MM.1S (cell line): ENCODE data around the gene CAMK2N1.

Experiments used
- DNase-seq: peaks from one replicate; pipeline ENCODE4 v3.0.0-alpha.2; 2015
- H2AFZ ChIP-seq: fragments of 300-600 bp; sonication (generic); 2 replicates; pipeline ENCODE4 v1.6.0; 2016; ENCODE audit warnings: antibody characterized with exemption, low read length
- H3F3A ChIP-seq: fragments of 300-600 bp; sonication (generic); 2 replicates; pipeline ENCODE4 v1.6.1; 2016; ENCODE audit warnings: mild to moderate bottlenecking, antibody characterized with exemption, low read length, moderate library complexity, mixed read lengths; ENCODE audit not compliant: insufficient read depth
- H3K27ac ChIP-seq: fragments of 300-600 bp; sonication (generic); 2 replicates; pipeline ENCODE4 v1.5.1; 2016; ENCODE audit warnings: mild to moderate bottlenecking, low read length
- H3K27me3 ChIP-seq: fragments of 300-600 bp; sonication (generic); replicated peaks from 2 replicates; pipeline ENCODE4 v1.6.0; 2016; ENCODE audit warnings: low read length; ENCODE audit not compliant: insufficient read depth
- H3K36me3 ChIP-seq: fragments of 300-600 bp; sonication (generic); replicated peaks from 2 replicates; pipeline ENCODE4 v1.6.1; 2016; ENCODE audit warnings: mild to moderate bottlenecking, low read length, mixed read lengths; ENCODE audit not compliant: insufficient read depth
- H3K4me1 ChIP-seq: fragments of 300-600 bp; sonication (generic); 2 replicates; pipeline ENCODE4 v1.6.1; 2016; ENCODE audit warnings: low read length, mixed read lengths
- H3K4me2 ChIP-seq: fragments of 300-600 bp; sonication (generic); 2 replicates; pipeline ENCODE4 v1.6.0; 2016; ENCODE audit warnings: low read depth, low read length
- H3K4me3 ChIP-seq: fragments of 300-600 bp; sonication (generic); 2 replicates; pipeline ENCODE4 v1.5.1; 2016; ENCODE audit warnings: low read length, mixed read lengths
- H3K79me2 ChIP-seq: fragments of 300-600 bp; sonication (generic); 2 replicates; pipeline ENCODE4 v1.6.1; 2016; ENCODE audit warnings: mixed run types, low read length, mixed read lengths
- H3K9ac ChIP-seq: fragments of 300-600 bp; sonication (generic); 2 replicates; pipeline ENCODE4 v1.6.1; 2016; ENCODE audit warnings: low read length, mixed read lengths
- H3K9me2 ChIP-seq: fragments of 300-600 bp; sonication (generic); replicated peaks from 2 replicates; pipeline ENCODE4 v1.6.1; 2016; ENCODE audit warnings: mild to moderate bottlenecking, low read length, mixed read lengths; ENCODE audit not compliant: insufficient read depth
- H3K9me3 ChIP-seq: fragments of 300-600 bp; sonication (generic); replicated peaks from 2 replicates; pipeline ENCODE4 v1.6.1; 2016; ENCODE audit warnings: mild to moderate bottlenecking, low read length, mixed read lengths; ENCODE audit not compliant: insufficient read depth
- H4K20me1 ChIP-seq: fragments of 300-600 bp; sonication (generic); 2 replicates; pipeline ENCODE4 v1.6.1; 2016; ENCODE audit warnings: mild to moderate bottlenecking, low read length, moderate library complexity, mixed read lengths; ENCODE audit not compliant: insufficient read depth
- CTCF ChIP-seq: fragments of 300-600 bp; sonication (generic); IDR thresholded peaks from 2 replicates; pipeline ENCODE4 v1.5.1; 2016; ENCODE audit warnings: antibody characterized with exemption, low read length, mixed read lengths
- EZH2 ChIP-seq: fragments of 300-600 bp; sonication (generic); optimal IDR thresholded peaks from 2 replicates; pipeline ENCODE3; 2017; ENCODE audit warnings: low read depth, mild to moderate bottlenecking, antibody characterized with exemption, low read length, mixed read lengths
- EZH2phosphoT487 ChIP-seq: fragments of 300-600 bp; sonication (generic); IDR thresholded peaks from 2 replicates; pipeline ENCODE4 v1.6.1; 2018; ENCODE audit warnings: antibody characterized with exemption, low read length

The CAMK2N1 gene

GRCh38 chr1:20505488-20505887, 19.5 kb upstream of the CAMK2N1 start:
- Histone ChIP-seq H3K4me3 (no peak overlapping the region), H3F3A (no peaks in the 10 kb centered on the region), H3K4me2 (no peak overlapping the region), H3K27ac (no peak overlapping the region), H4K20me1 (no peaks in the 10 kb centered on the region), H3K9me2 (no peaks in the 10 kb centered on the region), H3K4me1 (no peaks in the 10 kb centered on the region; the same call in 1 of the 2 replicates), H2AFZ (no peak overlapping the region), H3K9ac (no peak overlapping the region), H3K79me2 (peaks cover 37% of the 10 kb centered on the region), H3K36me3 (no peaks in the 10 kb centered on the region), H3K9me3 (no peaks in the 10 kb centered on the region), H3K27me3 (no peaks in the 10 kb centered on the region)
- no peak for DNase-seq
- TF ChIP-seq EZH2phosphoT487, result no peak
- no peak for TF ChIP-seq EZH2
- no peak for TF ChIP-seq CTCF

- no peak overlapping the region for H3K4me3 ChIP-seq
- H3K79me2 ChIP-seq, result peaks cover 17% of the 10 kb centered on the region
- no peak overlapping the region for H3K27ac ChIP-seq
- no peak for DNase-seq
- no peak for TF ChIP-seq CTCF
- no peak for TF ChIP-seq EZH2
- no peak for TF ChIP-seq EZH2phosphoT487
- 0 out of 2 replicates have a peak, but pooled peaks cover 2% of the 10 kb centered on the region for H3K36me3 ChIP-seq
- no peak overlapping the region for H3K4me2 ChIP-seq
- no peak overlapping the region for H3K9ac ChIP-seq
- H3K9me3 ChIP-seq, result no peaks in the 10 kb centered on the region
- H3F3A ChIP-seq, result no peaks in the 10 kb centered on the region
- H3K9me2 ChIP-seq, result no peaks in the 10 kb centered on the region
- H3K4me1 ChIP-seq, result no peaks in the 10 kb centered on the region
- H3K27me3 ChIP-seq, result no peaks in the 10 kb centered on the region
- no peak overlapping the region for H2AFZ ChIP-seq
- H4K20me1 ChIP-seq, result no peaks in the 10 kb centered on the region
Measured at GRCh38 chr1:20500716-20501115, 14.7 kb upstream of the CAMK2N1 start.

- no peaks in the 10 kb centered on the region for H3K4me1 ChIP-seq
- H3K9ac ChIP-seq, result no peak overlapping the region
- no peaks in the 10 kb centered on the region for H3K27me3 ChIP-seq
- H3F3A ChIP-seq, result no peaks in the 10 kb centered on the region
- H2AFZ ChIP-seq, result no peak overlapping the region
- no peak overlapping the region for H3K4me3 ChIP-seq
- no peak overlapping the region for H3K27ac ChIP-seq
- H3K79me2 ChIP-seq, result peaks cover 8% of the 10 kb centered on the region
- no peak overlapping the region for H3K4me2 ChIP-seq
- no peaks in the 10 kb centered on the region for H3K9me3 ChIP-seq
- no peaks in the 10 kb centered on the region for H3K9me2 ChIP-seq
- 0 out of 2 replicates have a peak, but pooled peaks cover 2% of the 10 kb centered on the region for H3K36me3 ChIP-seq
- H4K20me1 ChIP-seq, result no peaks in the 10 kb centered on the region
- TF ChIP-seq CTCF (no peak), EZH2 (no peak), EZH2phosphoT487 (no peak)
- no peak for DNase-seq
Measured at GRCh38 chr1:20499718-20500117, 13.7 kb upstream of the CAMK2N1 start.

- Histone ChIP-seq H3F3A (no peaks in the 10 kb centered on the region), H3K27me3 (no peaks in the 10 kb centered on the region), H3K9me3 (no peaks in the 10 kb centered on the region), H3K36me3 (0 out of 2 replicates have a peak, but pooled peaks cover 2% of the 10 kb centered on the region), H2AFZ (no peak overlapping the region), H4K20me1 (no peaks in the 10 kb centered on the region), H3K4me3 (no peak overlapping the region), H3K79me2 (peaks cover 2% of the 10 kb centered on the region), H3K4me1 (no peaks in the 10 kb centered on the region), H3K4me2 (no peak overlapping the region), H3K9me2 (no peaks in the 10 kb centered on the region), H3K27ac (no peak overlapping the region), H3K9ac (no peak overlapping the region)
- TF ChIP-seq CTCF, result no peak
- TF ChIP-seq EZH2, result no peak
- no peak for TF ChIP-seq EZH2phosphoT487
- no peak for DNase-seq
Measured at GRCh38 chr1:20499105-20499504, 13.1 kb upstream of the CAMK2N1 start.
